Measurements from ENCODE around the gene TAS2R50. TPM values are rescaled to one million over a fixed set of nuclear protein-coding genes. Genes with fewer than 3 reads are reported as not detected.

Gene TAS2R50
- total RNA-seq, 3 donors from 2014 or later: 4.0 to 6.2 (median 4.2) TPM

DNA sequence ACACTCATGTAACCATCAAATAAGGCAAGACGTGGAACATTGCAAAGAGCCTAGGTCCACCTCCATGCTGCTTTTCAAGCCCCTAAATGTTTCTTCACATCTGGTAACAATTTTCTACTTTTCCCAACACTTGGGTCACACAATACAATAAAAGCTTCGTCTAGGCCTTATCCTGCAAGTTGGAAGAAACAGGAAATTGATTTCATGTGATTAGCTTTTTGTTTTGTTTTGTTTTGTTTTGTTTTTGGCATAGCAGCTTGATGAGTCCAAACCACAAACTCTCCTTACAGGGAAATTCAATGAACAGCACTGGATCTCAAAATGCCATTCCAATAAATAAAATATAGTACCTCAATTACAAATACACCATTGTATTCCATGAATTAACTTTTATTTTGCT, 19.3 kb downstream of the TAS2R50 start:
- Histone ChIP-seq H3K36me3 (no peaks in the 10 kb centered on the region), H3K27me3 (no peaks in the 10 kb centered on the region), H3K27ac (peak overlapping the region; percentile 36 to 40), H3K4me3 (no peak overlapping the region), H3K4me1 (no peaks in the 10 kb centered on the region), H3K9me3 (no peaks in the 10 kb centered on the region)
- intact Hi-C loops (cut with DNase I; ENCODE audit: low total_unique reads): no loop called here
- no peak for DNase-seq (ENCODE audit: low spot score in 2 of 2)
- TF ChIP-seq POLR2AphosphoS5 (IDR thresholded peaks at IDR 0.05) (no peak), POLR2A (IDR thresholded peaks at IDR 0.05) (no peak)
- TF ChIP-seq, protein P1, sequence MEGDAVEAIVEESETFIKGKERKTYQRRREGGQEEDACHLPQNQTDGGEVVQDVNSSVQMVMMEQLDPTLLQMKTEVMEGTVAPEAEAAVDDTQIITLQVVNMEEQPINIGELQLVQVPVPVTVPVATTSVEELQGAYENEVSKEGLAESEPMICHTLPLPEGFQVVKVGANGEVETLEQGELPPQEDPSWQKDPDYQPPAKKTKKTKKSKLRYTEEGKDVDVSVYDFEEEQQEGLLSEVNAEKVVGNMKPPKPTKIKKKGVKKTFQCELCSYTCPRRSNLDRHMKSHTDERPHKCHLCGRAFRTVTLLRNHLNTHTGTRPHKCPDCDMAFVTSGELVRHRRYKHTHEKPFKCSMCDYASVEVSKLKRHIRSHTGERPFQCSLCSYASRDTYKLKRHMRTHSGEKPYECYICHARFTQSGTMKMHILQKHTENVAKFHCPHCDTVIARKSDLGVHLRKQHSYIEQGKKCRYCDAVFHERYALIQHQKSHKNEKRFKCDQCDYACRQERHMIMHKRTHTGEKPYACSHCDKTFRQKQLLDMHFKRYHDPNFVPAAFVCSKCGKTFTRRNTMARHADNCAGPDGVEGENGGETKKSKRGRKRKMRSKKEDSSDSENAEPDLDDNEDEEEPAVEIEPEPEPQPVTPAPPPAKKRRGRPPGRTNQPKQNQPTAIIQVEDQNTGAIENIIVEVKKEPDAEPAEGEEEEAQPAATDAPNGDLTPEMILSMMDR (IDR thresholded peaks at IDR 0.05): no peak

GRCh38 chr12:10966314-10966713, 20.4 kb downstream of the TAS2R50 start:
- no peaks in the 10 kb centered on the region for H3K36me3 ChIP-seq
- no peak overlapping the region for H3K27ac ChIP-seq
- DNase-seq (ENCODE audit: low spot score in 2 of 2): no peak
- H3K9me3 ChIP-seq: no peaks in the 10 kb centered on the region
- no peaks in the 10 kb centered on the region for H3K27me3 ChIP-seq
- intact Hi-C loops (cut with DNase I; ENCODE audit: low total_unique reads): no loop called here
- TF ChIP-seq, protein P1 (IDR thresholded peaks at IDR 0.05): no peak
- TF ChIP-seq POLR2A (IDR thresholded peaks at IDR 0.05) (no peak), POLR2AphosphoS5 (IDR thresholded peaks at IDR 0.05) (no peak)
- no peaks in the 10 kb centered on the region for H3K4me1 ChIP-seq
- H3K4me3 ChIP-seq: no peak overlapping the region

GRCh38 chr12:10965476-10965875, 21.2 kb downstream of the TAS2R50 start:
- H3K4me3 ChIP-seq: no peak overlapping the region
- intact Hi-C loops (cut with DNase I; ENCODE audit: low total_unique reads): no loop called here
- DNase-seq (ENCODE audit: low spot score in 2 of 2): no peak
- TF ChIP-seq, protein P1 (IDR thresholded peaks at IDR 0.05): no peak
- TF ChIP-seq POLR2AphosphoS5 (IDR thresholded peaks at IDR 0.05): no peak
- TF ChIP-seq POLR2A (IDR thresholded peaks at IDR 0.05): no peak
- no peaks in the 10 kb centered on the region for H3K9me3 ChIP-seq
- no peaks in the 10 kb centered on the region for H3K4me1 ChIP-seq
- no peaks in the 10 kb centered on the region for H3K36me3 ChIP-seq
- H3K27ac ChIP-seq: no peak overlapping the region
- H3K27me3 ChIP-seq: no peaks in the 10 kb centered on the region

GRCh38 chr12:10960211-10960610, 26.5 kb downstream of the TAS2R50 start:
- intact Hi-C loops (cut with DNase I; ENCODE audit: low total_unique reads): no loop called here

GRCh38 chr12:10959804-10960203, 26.9 kb downstream of the TAS2R50 start:
- H3K27ac ChIP-seq: no peak overlapping the region
- H3K9me3 ChIP-seq: peaks cover 0 to 10% of the 10 kb centered on the region in 2 donors
- H3K4me1 ChIP-seq: no peaks in the 10 kb centered on the region
- H3K36me3 ChIP-seq: no peaks in the 10 kb centered on the region
- no peak for TF ChIP-seq POLR2AphosphoS5 (IDR thresholded peaks at IDR 0.05)
- TF ChIP-seq POLR2A (IDR thresholded peaks at IDR 0.05): no peak
- TF ChIP-seq, protein P1 (IDR thresholded peaks at IDR 0.05): no peak
- no peak for DNase-seq (ENCODE audit: low spot score in 2 of 2)
- intact Hi-C loops (cut with DNase I; ENCODE audit: low total_unique reads): no loop called here
- H3K4me3 ChIP-seq: no peak overlapping the region
- no peaks in the 10 kb centered on the region for H3K27me3 ChIP-seq

More at GRCh38 chr12:10960211-10960610, 26.5 kb downstream of the TAS2R50 start:
- Histone ChIP-seq H3K36me3 (no peaks in the 10 kb centered on the region), H3K9me3 (peaks cover 0 to 10% of the 10 kb centered on the region in 2 donors), H3K4me1 (no peaks in the 10 kb centered on the region), H3K27ac (no peak overlapping the region), H3K27me3 (no peaks in the 10 kb centered on the region), H3K4me3 (no peak overlapping the region)
- no peak for TF ChIP-seq POLR2AphosphoS5 (IDR thresholded peaks at IDR 0.05)
- TF ChIP-seq, protein P1 (IDR thresholded peaks at IDR 0.05): no peak
- no peak for TF ChIP-seq POLR2A (IDR thresholded peaks at IDR 0.05)
- DNase-seq (ENCODE audit: low spot score in 2 of 2): no peak

All from breast epithelium (tissue), 4 donors.